Measurements from ENCODE around the gene LRRC8D. TPM values are rescaled to one million over a fixed set of nuclear protein-coding genes. Genes with fewer than 3 reads are reported as not detected.
"Not testable (repeated sequence)": the region's sequence is repeated elsewhere in the genome, so short reads cannot be mapped to it uniquely, and the experiment has no call there.

The LRRC8D gene
- total RNA-seq, 5 donors from 2014 or later (not counting 1 experiment from before 2014, with no cell fraction given): 23.8 to 43.4 (median 33.0) TPM

DNA sequence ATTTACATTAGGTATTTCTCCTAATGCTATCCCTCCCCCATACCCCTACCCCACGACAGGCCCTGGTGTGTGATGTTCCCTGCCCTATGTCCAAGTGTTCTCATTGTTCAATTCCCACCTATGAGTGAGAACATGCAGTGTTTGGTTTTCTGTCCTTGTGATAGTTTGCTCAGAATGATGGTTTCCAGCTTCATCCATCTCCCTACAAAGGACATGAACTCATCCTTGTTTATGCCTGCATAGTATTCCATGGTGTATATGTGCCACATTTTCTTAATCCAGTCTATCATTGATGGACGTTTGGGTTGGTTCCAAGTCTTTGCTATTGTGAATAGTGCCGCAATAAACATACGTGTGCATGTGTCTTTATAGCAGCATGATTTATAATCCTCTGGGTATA lies 25.3 kb upstream of the LRRC8D start:
- H3K36me3 ChIP-seq (ENCODE audit: control insufficient read depth in 2 of 2, extremely low read depth in 1 of 2, insufficient read depth in 1 of 2, low read length in 1 of 2); H3K27me3 ChIP-seq (replicated peaks in 1 of 2; ENCODE audit: control insufficient read depth in 2 of 2, extremely low read depth in 1 of 2, insufficient read depth in 2 of 2, low read length in 1 of 2); H3K27ac ChIP-seq (ENCODE audit: low read length); H3K4me1 Mint-ChIP-seq; H3K9me3 ChIP-seq; DNase-seq; H3K27me3 Mint-ChIP-seq; H3K9me3 Mint-ChIP-seq; H3K27ac Mint-ChIP-seq; POLR2A ChIA-PET; H3K36me3 Mint-ChIP-seq; CTCF ChIA-PET; H3K4me3 ChIP-seq (ENCODE audit: control insufficient read depth in 1 of 2, extremely low read depth in 1 of 2, low read length in 1 of 2); H3K4me3 Mint-ChIP-seq; H3K4me1 ChIP-seq (ENCODE audit: control insufficient read depth in 1 of 2, extremely low read depth in 1 of 2, insufficient read depth in 2 of 2, low read length in 2 of 2); ATAC-seq (replicated peaks in 1 of 4): not testable (repeated sequence)
- no CpG with 5 or more reads among the region's 4 CpGs for WGBS (ENCODE audit: insufficient coverage)

DNA sequence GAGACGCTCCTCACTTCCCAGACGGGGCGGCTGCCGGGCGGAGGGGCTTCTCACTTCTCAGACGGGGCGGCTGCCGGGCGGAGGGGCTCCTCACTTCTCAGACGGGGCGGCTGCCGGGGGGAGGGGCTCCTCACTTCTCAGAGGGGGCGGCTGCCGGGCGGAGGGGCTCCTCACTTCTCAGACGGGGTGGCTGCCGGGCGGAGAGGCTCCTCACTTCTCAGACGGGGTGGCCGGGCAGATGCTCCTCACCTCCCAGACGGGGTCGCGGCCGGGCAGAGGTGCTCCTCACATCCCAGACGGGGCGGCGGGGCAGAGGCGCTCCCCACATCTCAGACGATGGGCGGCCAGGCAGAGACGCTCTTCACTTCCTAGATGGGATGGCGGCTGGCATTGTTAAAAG lies 23.0 kb upstream of the LRRC8D start:
- not testable (repeated sequence) for ATAC-seq (replicated peaks in 1 of 4); H3K36me3 ChIP-seq (ENCODE audit: control insufficient read depth in 2 of 2, extremely low read depth in 1 of 2, insufficient read depth in 1 of 2, low read length in 1 of 2); H3K4me3 Mint-ChIP-seq

DNA sequence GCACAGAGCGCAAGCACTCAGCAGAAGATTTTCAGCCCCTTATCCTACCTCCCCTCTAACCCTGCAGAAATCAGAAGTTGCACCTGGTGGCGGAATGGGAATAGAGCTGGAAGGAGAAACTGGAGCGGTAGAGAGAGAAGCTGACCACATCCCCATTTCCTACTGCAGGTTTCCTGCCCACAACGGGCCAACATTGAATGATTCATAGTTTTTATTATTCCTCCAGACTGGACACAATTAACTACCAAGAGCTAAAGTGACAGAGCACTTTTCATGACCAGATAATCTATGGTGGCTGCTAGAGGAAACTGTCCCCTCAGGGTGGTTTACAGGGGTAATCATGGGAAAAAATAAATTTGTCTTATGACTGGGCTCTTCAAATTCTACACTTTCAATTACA lies 21.3 kb upstream of the LRRC8D start:
- Histone ChIP-seq H3K4me1 (ENCODE audit: control insufficient read depth in 1 of 2, extremely low read depth in 1 of 2, insufficient read depth in 2 of 2, low read length in 2 of 2) (no peaks in the 10 kb centered on the region), H3K27ac (ENCODE audit: low read length) (no peak overlapping the region), H3K27me3 (replicated peaks in 1 of 2; ENCODE audit: control insufficient read depth in 2 of 2, extremely low read depth in 1 of 2, insufficient read depth in 2 of 2, low read length in 1 of 2) (peaks cover 0 to 3% of the 10 kb centered on the region in 2 experiments), H3K36me3 (ENCODE audit: control insufficient read depth in 2 of 2, extremely low read depth in 1 of 2, insufficient read depth in 1 of 2, low read length in 1 of 2) (no peaks in the 10 kb centered on the region), H3K4me3 (ENCODE audit: control insufficient read depth in 1 of 2, extremely low read depth in 1 of 2, low read length in 1 of 2) (no peak overlapping the region), H3K9me3 (no peaks in the 10 kb centered on the region)
- H3K4me3 Mint-ChIP-seq: no peak overlapping the region
- ChIA-PET CTCF (interaction anchor here (0.6 to 1.2 kb wide), 3 partner anchors 13 to 189 kb away, joined by 3 read pairs; no protein-coding TSS in a partner anchor), POLR2A (interaction anchor here in 1 of 2 donors (0.6 kb wide), 1 partner anchor 79 kb away, joined by 5 read pairs; no protein-coding TSS in a partner anchor)
- H3K9me3 Mint-ChIP-seq: no peaks in the 10 kb centered on the region
- no peak for DNase-seq
- H3K27ac Mint-ChIP-seq: no peak overlapping the region
- H3K4me1 Mint-ChIP-seq: no peaks in the 10 kb centered on the region
- H3K27me3 Mint-ChIP-seq: no peaks in the 10 kb centered on the region
- H3K36me3 Mint-ChIP-seq: no peaks in the 10 kb centered on the region
- WGBS (ENCODE audit: insufficient coverage): no CpG with 5 or more reads among the region's 4 CpGs
- no peak for ATAC-seq (replicated peaks in 1 of 4)

More for the DNA sequence above, 23.0 kb upstream of the LRRC8D start:
- H3K9me3 Mint-ChIP-seq; H3K4me1 Mint-ChIP-seq; H3K27me3 ChIP-seq (replicated peaks in 1 of 2; ENCODE audit: control insufficient read depth in 2 of 2, extremely low read depth in 1 of 2, insufficient read depth in 2 of 2, low read length in 1 of 2); H3K9me3 ChIP-seq; H3K4me3 ChIP-seq (ENCODE audit: control insufficient read depth in 1 of 2, extremely low read depth in 1 of 2, low read length in 1 of 2); DNase-seq; H3K27me3 Mint-ChIP-seq; H3K36me3 Mint-ChIP-seq; H3K4me1 ChIP-seq (ENCODE audit: control insufficient read depth in 1 of 2, extremely low read depth in 1 of 2, insufficient read depth in 2 of 2, low read length in 2 of 2); H3K27ac Mint-ChIP-seq; POLR2A ChIA-PET; CTCF ChIA-PET; H3K27ac ChIP-seq (ENCODE audit: low read length): not testable (repeated sequence)
- WGBS (ENCODE audit: insufficient coverage): 97% methylated on average over 7 of the region's 32 CpGs

DNA sequence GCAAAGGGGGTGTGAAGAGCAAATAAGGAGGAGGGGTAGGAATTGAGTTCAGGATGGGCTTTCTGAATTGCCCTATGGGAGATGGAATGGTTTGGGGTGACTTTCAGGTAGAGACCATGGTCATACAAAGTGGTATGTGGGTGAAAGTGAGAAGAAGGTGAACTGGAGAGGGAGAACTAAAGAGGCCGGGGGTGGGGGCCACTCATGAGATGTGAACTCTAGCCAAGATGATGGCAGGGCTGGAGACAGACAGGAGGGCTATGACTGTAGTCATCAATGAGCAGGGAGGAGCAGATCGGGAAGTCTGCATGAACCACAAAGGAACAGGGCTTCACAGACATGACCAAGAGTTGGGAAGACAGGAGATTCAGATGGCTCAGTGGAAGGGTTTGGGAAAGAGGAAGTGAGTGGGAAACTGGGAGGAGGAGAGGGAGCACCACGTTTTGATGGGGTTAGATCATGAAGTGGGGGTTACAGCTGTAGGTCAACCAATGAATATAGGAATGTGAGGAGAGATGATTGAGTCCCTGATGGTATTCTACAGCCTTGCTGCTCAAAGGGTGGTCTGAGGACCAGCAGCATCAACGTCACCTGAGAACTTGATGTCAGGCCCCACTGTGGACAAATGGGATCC lies 20.7 kb upstream of the LRRC8D start:
- Histone ChIP-seq H3K4me1 (ENCODE audit: control insufficient read depth in 1 of 2, extremely low read depth in 1 of 2, insufficient read depth in 2 of 2, low read length in 2 of 2) (no peaks in the 10 kb centered on the region), H3K27me3 (replicated peaks in 1 of 2; ENCODE audit: control insufficient read depth in 2 of 2, extremely low read depth in 1 of 2, insufficient read depth in 2 of 2, low read length in 1 of 2) (peaks cover 0 to under 1% of the 10 kb centered on the region in 2 experiments), H3K36me3 (ENCODE audit: control insufficient read depth in 2 of 2, extremely low read depth in 1 of 2, insufficient read depth in 1 of 2, low read length in 1 of 2) (no peaks in the 10 kb centered on the region), H3K4me3 (ENCODE audit: control insufficient read depth in 1 of 2, extremely low read depth in 1 of 2, low read length in 1 of 2) (no peak overlapping the region), H3K9me3 (no peaks in the 10 kb centered on the region), H3K27ac (ENCODE audit: low read length) (no peak overlapping the region)
- Mint-ChIP-seq H3K36me3 (no peaks in the 10 kb centered on the region), H3K9me3 (no peaks in the 10 kb centered on the region), H3K27me3 (no peaks in the 10 kb centered on the region), H3K4me1 (no peaks in the 10 kb centered on the region), H3K4me3 (no peak overlapping the region), H3K27ac (no peak overlapping the region)
- WGBS (ENCODE audit: insufficient coverage): 77% methylated on average over 4 of the region's 4 CpGs
- POLR2A ChIA-PET: no interaction called here
- ATAC-seq (replicated peaks in 1 of 4): no peak
- no peak for DNase-seq
- CTCF ChIA-PET: interaction anchor here in 1 of 2 donors (1.2 kb wide), 1 partner anchor 14 kb away, joined by 3 read pairs; no protein-coding TSS in a partner anchor

DNA sequence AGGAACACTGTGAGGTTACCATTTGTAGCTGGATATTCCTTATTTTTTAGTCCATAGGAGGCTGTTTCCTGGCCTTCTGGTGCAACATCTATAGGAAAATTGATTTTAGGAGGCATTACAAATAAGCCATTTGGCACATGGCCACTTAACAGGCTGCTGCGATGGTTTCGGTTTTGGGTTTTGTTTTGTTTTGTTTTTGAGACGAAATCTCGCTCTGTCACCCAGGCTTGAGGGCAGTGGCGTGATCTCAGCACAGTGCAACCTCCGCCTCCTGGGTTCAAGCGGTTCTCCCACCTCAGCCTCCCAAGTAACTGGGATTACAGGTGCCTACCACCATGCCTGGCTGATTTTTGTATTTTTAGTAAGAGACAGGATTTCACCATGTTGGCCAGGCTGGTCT lies 20.1 kb upstream of the LRRC8D start:
- H3K36me3 ChIP-seq (ENCODE audit: control insufficient read depth in 2 of 2, extremely low read depth in 1 of 2, insufficient read depth in 1 of 2, low read length in 1 of 2): no peaks in the 10 kb centered on the region
- POLR2A ChIA-PET: no interaction called here
- no peak overlapping the region for H3K4me3 ChIP-seq (ENCODE audit: control insufficient read depth in 1 of 2, extremely low read depth in 1 of 2, low read length in 1 of 2)
- H3K4me3 Mint-ChIP-seq: no peak overlapping the region
- no peaks in the 10 kb centered on the region for H3K4me1 Mint-ChIP-seq
- H3K4me1 ChIP-seq (ENCODE audit: control insufficient read depth in 1 of 2, extremely low read depth in 1 of 2, insufficient read depth in 2 of 2, low read length in 2 of 2): no peaks in the 10 kb centered on the region
- CTCF ChIA-PET: interaction anchor here in 1 of 2 donors (1.0 kb wide), 1 partner anchor 29 kb away, joined by 4 read pairs; no protein-coding TSS in a partner anchor
- no peak for ATAC-seq (replicated peaks in 1 of 4)
- H3K27me3 ChIP-seq (replicated peaks in 1 of 2; ENCODE audit: control insufficient read depth in 2 of 2, extremely low read depth in 1 of 2, insufficient read depth in 2 of 2, low read length in 1 of 2): no peaks in the 10 kb centered on the region
- DNase-seq: no peak
- no peaks in the 10 kb centered on the region for H3K27me3 Mint-ChIP-seq
- no CpG with 5 or more reads among the region's 7 CpGs for WGBS (ENCODE audit: insufficient coverage)
- no peak overlapping the region for H3K27ac Mint-ChIP-seq
- H3K9me3 Mint-ChIP-seq: no peaks in the 10 kb centered on the region
- H3K36me3 Mint-ChIP-seq: no peaks in the 10 kb centered on the region
- no peaks in the 10 kb centered on the region for H3K9me3 ChIP-seq
- H3K27ac ChIP-seq (ENCODE audit: low read length): no peak overlapping the region

DNA sequence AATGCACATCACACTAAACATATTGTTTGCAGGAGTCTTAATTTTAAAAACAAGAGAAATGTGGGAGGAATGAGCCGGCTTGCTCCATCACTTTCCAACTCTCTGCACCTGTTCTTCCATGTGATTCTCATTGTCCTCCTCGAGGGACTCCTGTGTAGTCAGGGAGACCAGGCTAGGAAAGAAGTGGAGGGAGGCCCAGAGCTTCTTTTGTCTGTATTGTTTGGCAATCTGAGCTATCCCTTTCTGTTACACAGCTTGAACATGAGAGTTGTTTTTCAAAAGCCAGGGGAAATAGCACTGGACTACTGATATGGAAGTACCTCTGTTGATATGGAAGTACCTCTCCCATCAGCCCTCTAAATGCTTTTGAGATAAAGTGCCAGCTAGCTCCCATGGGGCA lies 18.8 kb upstream of the LRRC8D start:
- no peaks in the 10 kb centered on the region for H3K36me3 ChIP-seq (ENCODE audit: control insufficient read depth in 2 of 2, extremely low read depth in 1 of 2, insufficient read depth in 1 of 2, low read length in 1 of 2)
- no peaks in the 10 kb centered on the region for H3K27me3 Mint-ChIP-seq
- no peak overlapping the region for H3K4me3 ChIP-seq (ENCODE audit: control insufficient read depth in 1 of 2, extremely low read depth in 1 of 2, low read length in 1 of 2)
- no peak overlapping the region for H3K4me3 Mint-ChIP-seq
- ATAC-seq (replicated peaks in 1 of 4) (no peak), DNase-seq (no peak)
- POLR2A ChIA-PET: interaction anchor here in 1 of 2 donors (0.6 kb wide), 1 partner anchor 1442 kb away, joined by 3 read pairs; no protein-coding TSS in a partner anchor
- H3K36me3 Mint-ChIP-seq: no peaks in the 10 kb centered on the region
- WGBS (ENCODE audit: insufficient coverage): no CpG with 5 or more reads among the region's 2 CpGs
- no peaks in the 10 kb centered on the region for H3K27me3 ChIP-seq (replicated peaks in 1 of 2; ENCODE audit: control insufficient read depth in 2 of 2, extremely low read depth in 1 of 2, insufficient read depth in 2 of 2, low read length in 1 of 2)
- no peaks in the 10 kb centered on the region for H3K4me1 Mint-ChIP-seq
- no peaks in the 10 kb centered on the region for H3K4me1 ChIP-seq (ENCODE audit: control insufficient read depth in 1 of 2, extremely low read depth in 1 of 2, insufficient read depth in 2 of 2, low read length in 2 of 2)
- no peak overlapping the region for H3K27ac ChIP-seq (ENCODE audit: low read length)
- no peak overlapping the region for H3K27ac Mint-ChIP-seq
- CTCF ChIA-PET: interaction anchor here (0.5 to 1.4 kb wide), 6 partner anchors 15 to 232 kb away, joined by 3 to 5 read pairs (median 3); no protein-coding TSS in a partner anchor
- H3K9me3 ChIP-seq: no peaks in the 10 kb centered on the region
- no peaks in the 10 kb centered on the region for H3K9me3 Mint-ChIP-seq
